ENCODE results near the gene MB.

- TF ChIP-seq, protein P1, sequence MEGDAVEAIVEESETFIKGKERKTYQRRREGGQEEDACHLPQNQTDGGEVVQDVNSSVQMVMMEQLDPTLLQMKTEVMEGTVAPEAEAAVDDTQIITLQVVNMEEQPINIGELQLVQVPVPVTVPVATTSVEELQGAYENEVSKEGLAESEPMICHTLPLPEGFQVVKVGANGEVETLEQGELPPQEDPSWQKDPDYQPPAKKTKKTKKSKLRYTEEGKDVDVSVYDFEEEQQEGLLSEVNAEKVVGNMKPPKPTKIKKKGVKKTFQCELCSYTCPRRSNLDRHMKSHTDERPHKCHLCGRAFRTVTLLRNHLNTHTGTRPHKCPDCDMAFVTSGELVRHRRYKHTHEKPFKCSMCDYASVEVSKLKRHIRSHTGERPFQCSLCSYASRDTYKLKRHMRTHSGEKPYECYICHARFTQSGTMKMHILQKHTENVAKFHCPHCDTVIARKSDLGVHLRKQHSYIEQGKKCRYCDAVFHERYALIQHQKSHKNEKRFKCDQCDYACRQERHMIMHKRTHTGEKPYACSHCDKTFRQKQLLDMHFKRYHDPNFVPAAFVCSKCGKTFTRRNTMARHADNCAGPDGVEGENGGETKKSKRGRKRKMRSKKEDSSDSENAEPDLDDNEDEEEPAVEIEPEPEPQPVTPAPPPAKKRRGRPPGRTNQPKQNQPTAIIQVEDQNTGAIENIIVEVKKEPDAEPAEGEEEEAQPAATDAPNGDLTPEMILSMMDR (IDR thresholded peaks at IDR 0.05): no peak
- no peak for TF ChIP-seq POLR2A (IDR thresholded peaks at IDR 0.05)
- TF ChIP-seq POLR2AphosphoS5 (IDR thresholded peaks at IDR 0.05): no peak
These were observed 38.1 kb downstream of the MB start for GRCh38 chr22:35578836-35579575.

All from breast epithelium (tissue), 3 donors.